KMS-11 (cell line): Measurements from ENCODE around the gene GTF3C6.
"Not testable (repeated sequence)": the region's sequence is repeated elsewhere in the genome, so short reads cannot be mapped to it uniquely, and the experiment has no call there.

ENCODE experiments used
- H2AFZ ChIP-seq: fragments of 200-600 bp; sonication (generic); 2 replicates; pipeline ENCODE4 v1.6.1; 2016; ENCODE audit warnings: antibody characterized with exemption, mixed run types, low read depth
- H3K27ac ChIP-seq: fragments of 200-600 bp; sonication (generic); 2 replicates; pipeline ENCODE4 v1.6.1; 2016; ENCODE audit warnings: mild to moderate bottlenecking, mixed run types
- H3K27me3 ChIP-seq: fragments of 200-600 bp; sonication (generic); 2 replicates; pipeline ENCODE4 v1.6.1; 2017; ENCODE audit warnings: mild to moderate bottlenecking, low read depth, mixed run types, moderate library complexity; ENCODE audit not compliant: insufficient read depth
- H3K36me3 ChIP-seq: fragments of 200-600 bp; sonication (generic); 2 replicates; pipeline ENCODE4 v1.6.1; 2017; ENCODE audit warnings: mild to moderate bottlenecking, mixed run types; ENCODE audit not compliant: insufficient read depth
- H3K4me1 ChIP-seq: fragments of 200-600 bp; sonication (generic); 2 replicates; pipeline ENCODE4 v1.6.1; 2016; ENCODE audit warnings: mild to moderate bottlenecking, low read depth, mixed run types; ENCODE audit not compliant: poor library complexity, severe bottlenecking
- H3K4me2 ChIP-seq: fragments of 200-600 bp; sonication (generic); 2 replicates; pipeline ENCODE4 v1.7.0; 2016; ENCODE audit warnings: mild to moderate bottlenecking, mixed run types
- H3K4me3 ChIP-seq: fragments of 200-600 bp; sonication (generic); IDR thresholded peaks from 2 replicates; pipeline ENCODE4 v1.6.1; 2017; ENCODE audit warnings: low read depth, low read length, mixed read lengths; ENCODE audit not compliant: insufficient read depth
- H3K79me2 ChIP-seq: fragments of 200-600 bp; sonication (generic); 2 replicates; pipeline ENCODE4 v1.6.1; 2016; ENCODE audit warnings: low read depth, mixed run types; ENCODE audit not compliant: insufficient read depth
- H3K9ac ChIP-seq: fragments of 200-600 bp; sonication (generic); 2 replicates; pipeline ENCODE4 v1.6.1; 2016; ENCODE audit warnings: mild to moderate bottlenecking, mixed run types
- H4K20me1 ChIP-seq: fragments of 200-600 bp; sonication (generic); 2 replicates; pipeline ENCODE4 v1.6.1; 2016; ENCODE audit warnings: mild to moderate bottlenecking, mixed run types; ENCODE audit not compliant: insufficient read depth
- TF ChIP-seq, protein P1 (sequence below): fragments of 200-600 bp; sonication (generic); conservative IDR thresholded peaks from 2 replicates; pipeline ENCODE4 v1.6.1; 2017; ENCODE audit warnings: low read depth, mild to moderate bottlenecking, antibody characterized with exemption, low read length, moderate library complexity, mixed read lengths

Gene GTF3C6

GRCh38 chr6:110951986-110952794 lies 6.3 kb upstream of the GTF3C6 start:
- H3K4me1 ChIP-seq, result no peaks in the 10 kb centered on the region
- H3K27me3 ChIP-seq, result no peaks in the 10 kb centered on the region
- TF ChIP-seq, protein P1, sequence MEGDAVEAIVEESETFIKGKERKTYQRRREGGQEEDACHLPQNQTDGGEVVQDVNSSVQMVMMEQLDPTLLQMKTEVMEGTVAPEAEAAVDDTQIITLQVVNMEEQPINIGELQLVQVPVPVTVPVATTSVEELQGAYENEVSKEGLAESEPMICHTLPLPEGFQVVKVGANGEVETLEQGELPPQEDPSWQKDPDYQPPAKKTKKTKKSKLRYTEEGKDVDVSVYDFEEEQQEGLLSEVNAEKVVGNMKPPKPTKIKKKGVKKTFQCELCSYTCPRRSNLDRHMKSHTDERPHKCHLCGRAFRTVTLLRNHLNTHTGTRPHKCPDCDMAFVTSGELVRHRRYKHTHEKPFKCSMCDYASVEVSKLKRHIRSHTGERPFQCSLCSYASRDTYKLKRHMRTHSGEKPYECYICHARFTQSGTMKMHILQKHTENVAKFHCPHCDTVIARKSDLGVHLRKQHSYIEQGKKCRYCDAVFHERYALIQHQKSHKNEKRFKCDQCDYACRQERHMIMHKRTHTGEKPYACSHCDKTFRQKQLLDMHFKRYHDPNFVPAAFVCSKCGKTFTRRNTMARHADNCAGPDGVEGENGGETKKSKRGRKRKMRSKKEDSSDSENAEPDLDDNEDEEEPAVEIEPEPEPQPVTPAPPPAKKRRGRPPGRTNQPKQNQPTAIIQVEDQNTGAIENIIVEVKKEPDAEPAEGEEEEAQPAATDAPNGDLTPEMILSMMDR, result no peak
- H3K4me2 ChIP-seq, result no peak overlapping the region
- H4K20me1 ChIP-seq, result no peaks in the 10 kb centered on the region
- H3K9ac ChIP-seq, result no peak overlapping the region
- no peak overlapping the region for H2AFZ ChIP-seq
- H3K79me2 ChIP-seq, result no peaks in the 10 kb centered on the region
- no peak overlapping the region for H3K27ac ChIP-seq
- no peaks in the 10 kb centered on the region for H3K36me3 ChIP-seq
- H3K4me3 ChIP-seq, result no peak overlapping the region

DNA sequence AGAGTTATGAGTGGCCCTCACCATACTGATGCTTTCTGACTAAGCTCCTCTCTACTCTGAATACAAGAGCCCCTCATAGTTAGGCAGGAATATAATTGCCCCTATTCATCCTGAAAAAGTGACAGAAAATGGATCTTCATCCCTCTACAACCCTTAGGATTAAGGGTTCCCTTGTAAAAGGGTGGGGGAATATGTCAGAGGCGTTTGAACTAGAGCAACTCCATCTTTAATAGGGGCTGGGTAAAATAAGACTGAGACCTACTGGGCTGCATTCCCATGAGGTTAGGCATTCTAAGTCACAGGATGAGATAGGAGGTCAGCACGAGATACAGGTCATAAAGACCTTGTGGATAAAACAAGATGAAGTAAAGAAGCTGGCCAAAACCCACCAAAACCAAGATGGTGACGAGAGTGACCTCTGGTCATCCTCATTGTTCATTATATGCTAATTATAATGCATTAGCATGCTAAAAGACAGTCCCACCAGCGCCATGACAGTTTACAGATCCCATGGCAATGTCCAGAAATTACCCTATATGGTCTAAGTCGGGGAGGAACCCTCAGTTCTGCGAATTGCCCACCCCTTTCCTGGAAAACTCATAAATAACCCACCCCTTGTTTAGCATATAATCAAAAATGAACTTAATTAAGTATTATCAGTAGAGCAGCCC lies 4.7 kb upstream of the GTF3C6 start:
- no peaks in the 10 kb centered on the region for H3K4me1 ChIP-seq
- H2AFZ ChIP-seq, result no peak overlapping the region
- no peaks in the 10 kb centered on the region for H3K27me3 ChIP-seq
- H3K4me2 ChIP-seq, result no peak overlapping the region
- no peak overlapping the region for H3K9ac ChIP-seq
- H3K79me2 ChIP-seq, result no peaks in the 10 kb centered on the region
- no peaks in the 10 kb centered on the region for H3K36me3 ChIP-seq
- TF ChIP-seq, protein P1, result no peak
- no peak overlapping the region for H3K4me3 ChIP-seq
- H4K20me1 ChIP-seq, result no peaks in the 10 kb centered on the region
- H3K27ac ChIP-seq, result no peak overlapping the region

DNA sequence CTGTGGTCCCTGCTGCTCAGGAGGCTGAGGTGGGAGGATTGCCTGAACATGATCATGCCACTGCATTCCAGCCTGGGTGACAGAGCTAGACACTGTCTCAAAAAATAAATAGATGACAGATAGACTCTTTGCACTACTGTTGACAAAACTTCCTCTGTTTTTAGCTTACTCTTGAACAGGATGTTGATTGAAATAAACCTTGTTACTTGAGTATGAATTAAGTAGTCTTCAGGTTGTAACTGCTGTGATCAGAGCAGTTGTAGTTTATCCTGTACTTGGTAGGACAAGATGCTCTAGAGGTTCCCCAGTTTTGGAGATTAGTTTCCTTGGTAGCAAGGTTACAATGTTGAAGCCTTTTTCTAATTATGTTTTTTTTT lies 1.5 kb downstream of the GTF3C6 start:
- TF ChIP-seq, protein P1, result no peak
- no peak overlapping the region for H3K9ac ChIP-seq
- no peaks in the 10 kb centered on the region for H3K79me2 ChIP-seq
- H3K36me3 ChIP-seq, result no peaks in the 10 kb centered on the region
- H3K27ac ChIP-seq, result no peak overlapping the region
- no peaks in the 10 kb centered on the region for H3K27me3 ChIP-seq
- H4K20me1 ChIP-seq, result no peaks in the 10 kb centered on the region
- no peak overlapping the region for H3K4me2 ChIP-seq
- H3K4me3 ChIP-seq, result no peak overlapping the region
- peaks cover 4% of the 10 kb centered on the region for H3K4me1 ChIP-seq
- H2AFZ ChIP-seq, result no peak overlapping the region

DNA sequence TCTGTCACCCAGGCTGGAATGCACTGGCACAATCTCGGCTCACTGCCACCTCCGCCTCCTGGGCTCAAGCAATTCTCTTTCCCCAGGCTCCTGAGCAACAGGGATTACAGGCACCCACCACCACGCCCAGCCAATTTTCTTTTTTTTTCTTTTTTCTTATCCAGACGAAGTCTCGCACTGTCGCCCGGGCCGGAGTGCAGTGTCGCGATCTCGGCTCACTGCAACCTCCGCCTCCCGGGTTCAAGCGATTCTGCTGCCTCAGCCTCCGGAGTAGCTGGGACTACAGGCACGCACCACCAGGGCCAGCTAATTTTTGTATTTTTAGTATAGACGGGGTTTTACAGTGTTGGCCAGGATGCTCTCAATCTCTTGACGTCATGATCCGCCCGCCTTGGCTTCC lies 4.1 kb downstream of the GTF3C6 start:
- H3K4me3 ChIP-seq, H4K20me1 ChIP-seq, H3K79me2 ChIP-seq, H3K4me1 ChIP-seq, H3K27me3 ChIP-seq, H2AFZ ChIP-seq, H3K27ac ChIP-seq, H3K36me3 ChIP-seq, H3K9ac ChIP-seq, H3K4me2 ChIP-seq: not testable (repeated sequence)
